ENCODE data around the gene NAV3.

DNA sequence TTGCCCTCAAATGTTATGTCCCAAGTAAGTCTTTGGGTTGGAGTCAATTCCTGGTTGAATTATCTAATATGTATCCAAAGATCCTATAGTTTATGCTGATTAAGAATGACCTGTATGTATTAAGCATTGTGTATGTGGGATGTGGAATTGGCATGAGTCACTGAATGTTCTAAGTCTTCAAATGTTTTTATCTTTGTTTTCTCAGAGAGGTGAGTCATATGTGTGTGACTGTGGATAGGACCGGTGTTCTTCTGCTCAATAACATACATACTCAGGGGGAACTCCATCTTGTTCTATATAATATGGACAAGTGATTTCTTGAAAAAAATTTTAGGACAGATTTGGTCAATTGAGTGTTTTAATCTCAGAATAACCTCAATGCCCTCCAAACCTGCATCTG is 57.9 kb downstream of the NAV3 start:
- TF ChIP-seq, protein P1, sequence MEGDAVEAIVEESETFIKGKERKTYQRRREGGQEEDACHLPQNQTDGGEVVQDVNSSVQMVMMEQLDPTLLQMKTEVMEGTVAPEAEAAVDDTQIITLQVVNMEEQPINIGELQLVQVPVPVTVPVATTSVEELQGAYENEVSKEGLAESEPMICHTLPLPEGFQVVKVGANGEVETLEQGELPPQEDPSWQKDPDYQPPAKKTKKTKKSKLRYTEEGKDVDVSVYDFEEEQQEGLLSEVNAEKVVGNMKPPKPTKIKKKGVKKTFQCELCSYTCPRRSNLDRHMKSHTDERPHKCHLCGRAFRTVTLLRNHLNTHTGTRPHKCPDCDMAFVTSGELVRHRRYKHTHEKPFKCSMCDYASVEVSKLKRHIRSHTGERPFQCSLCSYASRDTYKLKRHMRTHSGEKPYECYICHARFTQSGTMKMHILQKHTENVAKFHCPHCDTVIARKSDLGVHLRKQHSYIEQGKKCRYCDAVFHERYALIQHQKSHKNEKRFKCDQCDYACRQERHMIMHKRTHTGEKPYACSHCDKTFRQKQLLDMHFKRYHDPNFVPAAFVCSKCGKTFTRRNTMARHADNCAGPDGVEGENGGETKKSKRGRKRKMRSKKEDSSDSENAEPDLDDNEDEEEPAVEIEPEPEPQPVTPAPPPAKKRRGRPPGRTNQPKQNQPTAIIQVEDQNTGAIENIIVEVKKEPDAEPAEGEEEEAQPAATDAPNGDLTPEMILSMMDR (IDR thresholded peaks at IDR 0.05; ENCODE audit: low read depth, low read length, poor library complexity, severe bottlenecking): no peak
- TF ChIP-seq EZH2phosphoT487 (IDR thresholded peaks at IDR 0.05; ENCODE audit: borderline replicate concordance, low read length): no peak
